MM.1S (cell line): ENCODE results near the gene SIAH1.

Source experiments
- CTCF ChIP-seq: fragments of 300-600 bp; sonication (generic); IDR thresholded peaks from 2 replicates; pipeline ENCODE4 v1.5.1; 2016; ENCODE audit warnings: antibody characterized with exemption, low read length, mixed read lengths
- EZH2phosphoT487 ChIP-seq: fragments of 300-600 bp; sonication (generic); IDR thresholded peaks from 2 replicates; pipeline ENCODE4 v1.6.1; 2018; ENCODE audit warnings: antibody characterized with exemption, low read length

- no peak for TF ChIP-seq CTCF
- TF ChIP-seq EZH2phosphoT487 = no peak
Measured at GRCh38 chr16:48318630-48319029, 66.6 kb downstream of the SIAH1 start.
